IgD-negative memory B cell (primary cell): ENCODE data around the gene SSH2. TPM values are rescaled to one million over a fixed set of nuclear protein-coding genes. Genes with fewer than 3 reads are reported as not detected.
A peak's percentile ranks its signal among the peaks of the same experiment; 100 is the strongest.
"Not testable (repeated sequence)": the region's sequence is repeated elsewhere in the genome, so short reads cannot be mapped to it uniquely, and the experiment has no call there.

Experiments
- H3K27ac Mint-ChIP-seq, 3 donors: one replicate each; pipeline ENCODE4 v1.8.0; 2020 to 2022; ENCODE audit warnings: mild to moderate bottlenecking in 3 of 3, mixed read lengths in 3 of 3, moderate library complexity in 1 of 3
- H3K27me3 Mint-ChIP-seq: one replicate; pipeline ENCODE4 v1.8.0; 2021; ENCODE audit warnings: mixed read lengths
- H3K36me3 Mint-ChIP-seq: one replicate; pipeline ENCODE4 v1.8.0; 2020; ENCODE audit warnings: mild to moderate bottlenecking, mixed read lengths
- H3K4me1 Mint-ChIP-seq, 3 donors: one replicate each; pipeline ENCODE4 v1.8.0; 2020 to 2022; ENCODE audit warnings: mixed read lengths in 3 of 3, mild to moderate bottlenecking in 1 of 3
- H3K4me3 Mint-ChIP-seq, 4 donors: one replicate each; pipeline ENCODE4 v1.8.0; 2020 to 2022; ENCODE audit warnings: mild to moderate bottlenecking in 4 of 4, mixed read lengths in 4 of 4, moderate library complexity in 3 of 4
- H3K9me3 Mint-ChIP-seq, 3 donors: one replicate each; pipeline ENCODE4 v1.8.0; 2020 to 2021; ENCODE audit warnings: mixed read lengths in 3 of 3, mild to moderate bottlenecking in 1 of 3
- polyA plus RNA-seq: library from polyadenylated mRNA; unstranded; fragments of 300-500 nt; fragmentation: Illumina TruSeq; gene quantifications from one replicate; pipeline ENCODE4 v1.2.3, GENCODE V29; 2021

The SSH2 gene
- polyA plus RNA-seq, 1 donor from 2014 or later: 51.6 TPM

DNA sequence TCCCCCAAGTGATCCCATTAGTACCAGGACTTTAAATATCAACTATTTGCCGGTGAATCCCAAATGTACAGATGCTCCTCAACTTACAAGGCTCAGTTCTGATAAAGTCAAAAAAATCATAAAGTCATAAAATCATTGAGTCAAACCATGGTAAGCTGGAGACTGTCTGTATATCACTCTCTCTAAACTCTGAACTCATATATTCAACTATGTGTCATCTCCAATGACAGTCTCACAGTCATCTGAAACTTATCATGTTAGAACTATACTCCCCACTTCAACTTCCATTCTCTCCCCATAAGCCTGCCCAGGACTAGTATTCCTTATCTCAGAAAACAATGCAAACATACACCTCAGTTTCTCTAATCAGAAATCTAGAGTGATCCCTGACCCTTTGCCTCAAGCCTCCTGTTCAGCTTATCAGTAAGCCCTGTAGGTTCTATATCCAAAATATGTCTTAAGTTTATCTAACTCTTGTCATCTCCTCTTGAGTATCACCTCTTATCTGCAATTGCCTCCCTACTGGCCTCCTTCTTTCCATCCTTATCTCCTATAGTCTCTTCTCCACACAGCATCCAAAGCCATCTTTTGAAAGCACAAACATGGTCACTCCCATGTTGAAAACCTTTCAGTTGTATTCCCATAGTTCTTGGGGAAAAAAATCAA lies 55.0 kb downstream of the SSH2 start:
- H3K4me3 Mint-ChIP-seq: peak overlapping the region in 1 of 4 donors; percentile 42
- peak overlapping the region in 2 of 3 donors; percentile 65 to 76 for H3K27ac Mint-ChIP-seq
- no peaks in the 10 kb centered on the region for H3K27me3 Mint-ChIP-seq
- H3K36me3 Mint-ChIP-seq: peaks cover 17% of the 10 kb centered on the region
- peaks cover 19 to 38% (median 33%) of the 10 kb centered on the region in 3 donors for H3K4me1 Mint-ChIP-seq
- no peaks in the 10 kb centered on the region for H3K9me3 Mint-ChIP-seq

DNA sequence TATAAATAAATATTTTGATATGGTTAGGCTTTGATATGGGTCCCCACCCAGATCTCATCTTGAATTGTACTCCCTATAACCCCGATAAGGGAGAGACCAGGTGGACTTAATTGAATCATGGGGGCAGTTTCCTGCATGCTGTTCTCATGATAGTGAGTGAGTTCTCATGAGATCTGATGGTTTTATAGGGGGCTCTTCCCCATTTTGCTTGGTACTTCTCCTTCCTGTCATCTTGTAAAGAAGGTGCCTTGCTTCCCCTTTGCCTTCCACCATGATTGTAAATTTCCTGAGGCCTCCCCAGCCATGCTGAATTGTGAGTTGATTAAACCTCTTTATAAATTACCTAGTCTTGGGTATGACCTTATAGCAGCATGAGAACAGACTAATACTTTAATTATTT lies 55.7 kb downstream of the SSH2 start:
- H3K27me3 Mint-ChIP-seq, H3K27ac Mint-ChIP-seq, H3K9me3 Mint-ChIP-seq: not testable (repeated sequence)
- peaks cover 17% of the 10 kb centered on the region for H3K36me3 Mint-ChIP-seq
- H3K4me3 Mint-ChIP-seq: peak overlapping the region in 1 of 4 donors; percentile 43
- H3K4me1 Mint-ChIP-seq: peaks cover 18 to 34% (median 31%) of the 10 kb centered on the region in 3 donors

DNA sequence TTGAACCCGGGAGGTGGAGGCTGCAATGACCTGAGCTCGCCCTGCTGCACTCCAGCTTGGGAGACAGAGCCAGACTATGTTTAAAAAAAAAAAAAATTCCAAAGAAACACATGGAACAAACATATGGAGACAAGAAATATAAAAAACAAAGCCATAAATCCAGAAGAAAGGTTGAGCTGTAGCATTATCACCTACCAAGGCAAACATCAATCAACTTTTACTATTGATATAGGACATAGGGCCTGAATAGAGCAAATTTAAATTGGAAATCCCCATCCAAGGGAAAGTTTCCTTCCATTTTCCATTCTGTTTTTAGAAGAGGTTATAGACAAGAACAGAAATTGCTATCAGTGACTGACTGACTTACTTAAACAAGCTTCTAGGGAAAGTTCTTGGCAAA lies 56.6 kb downstream of the SSH2 start:
- Mint-ChIP-seq H3K27me3 (no peaks in the 10 kb centered on the region), H3K36me3 (peaks cover 17% of the 10 kb centered on the region), H3K9me3 (no peaks in the 10 kb centered on the region), H3K4me1 (peaks cover 18 to 37% (median 30%) of the 10 kb centered on the region in 3 donors), H3K27ac (no peak overlapping the region), H3K4me3 (peak overlapping the region in 1 of 4 donors; percentile 55)

DNA sequence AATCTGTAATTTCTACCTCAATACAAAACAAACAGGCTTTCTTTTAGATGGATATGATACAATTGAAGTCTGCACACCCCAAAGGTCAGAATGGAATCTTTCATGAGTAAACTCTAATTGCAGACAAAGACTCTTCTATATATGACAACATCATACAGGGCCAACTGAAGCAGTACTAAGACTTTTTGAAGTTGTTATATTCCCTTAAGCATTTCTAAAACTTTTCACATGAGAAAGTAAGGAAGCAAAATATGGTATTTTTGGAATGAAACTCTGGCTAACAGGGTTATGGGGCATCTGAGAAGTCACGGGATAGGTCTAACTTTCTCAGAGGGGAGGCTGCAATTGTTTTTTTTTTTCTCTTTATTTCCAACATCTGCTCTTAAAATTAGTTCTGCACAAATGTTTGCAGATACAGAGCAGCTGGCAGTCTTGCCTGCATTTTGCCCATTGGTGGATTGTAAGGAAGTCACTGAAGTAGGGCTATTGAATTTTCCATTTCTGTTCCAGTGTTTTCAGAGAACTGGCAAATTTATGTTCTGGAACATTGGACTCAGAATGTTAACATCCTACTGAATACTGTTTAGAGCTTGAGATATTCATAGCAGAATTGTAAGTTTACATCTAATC lies 59.1 kb downstream of the SSH2 start:
- H3K9me3 Mint-ChIP-seq: no peaks in the 10 kb centered on the region
- peaks cover 27 to 45% (median 43%) of the 10 kb centered on the region in 3 donors for H3K4me1 Mint-ChIP-seq
- peaks cover 11% of the 10 kb centered on the region for H3K36me3 Mint-ChIP-seq
- no peaks in the 10 kb centered on the region for H3K27me3 Mint-ChIP-seq
- H3K27ac Mint-ChIP-seq: no peak overlapping the region
- H3K4me3 Mint-ChIP-seq: no peak overlapping the region

DNA sequence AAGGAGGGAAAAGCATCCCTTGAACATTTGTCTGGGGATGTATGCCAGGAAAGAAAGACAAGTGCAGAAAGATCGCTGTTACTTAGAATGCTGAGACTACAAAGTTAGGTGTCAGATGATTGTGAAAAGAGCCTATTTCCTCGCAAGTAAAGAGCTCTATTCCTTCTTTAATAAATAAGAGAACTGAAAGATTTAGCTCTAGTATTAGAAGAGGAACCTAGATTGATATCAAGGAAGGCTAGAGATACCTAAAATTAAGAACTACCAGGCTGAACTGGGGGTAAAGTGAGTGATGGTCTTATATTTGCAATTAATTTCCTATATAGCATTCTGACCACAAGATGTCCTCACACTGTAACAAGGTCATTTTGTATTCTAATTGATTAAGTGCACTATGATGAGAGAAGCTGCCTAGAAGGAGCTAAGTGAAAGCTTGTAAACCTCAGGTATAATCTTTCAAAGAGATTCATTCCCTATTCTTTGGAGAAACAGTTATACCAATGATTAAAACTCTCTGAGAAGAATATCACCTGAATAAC lies 62.3 kb downstream of the SSH2 start:
- Mint-ChIP-seq H3K36me3 (no peaks in the 10 kb centered on the region), H3K4me1 (peaks cover 22 to 45% (median 42%) of the 10 kb centered on the region in 3 donors), H3K27ac (no peak overlapping the region), H3K9me3 (no peaks in the 10 kb centered on the region), H3K27me3 (no peaks in the 10 kb centered on the region), H3K4me3 (no peak overlapping the region)

DNA sequence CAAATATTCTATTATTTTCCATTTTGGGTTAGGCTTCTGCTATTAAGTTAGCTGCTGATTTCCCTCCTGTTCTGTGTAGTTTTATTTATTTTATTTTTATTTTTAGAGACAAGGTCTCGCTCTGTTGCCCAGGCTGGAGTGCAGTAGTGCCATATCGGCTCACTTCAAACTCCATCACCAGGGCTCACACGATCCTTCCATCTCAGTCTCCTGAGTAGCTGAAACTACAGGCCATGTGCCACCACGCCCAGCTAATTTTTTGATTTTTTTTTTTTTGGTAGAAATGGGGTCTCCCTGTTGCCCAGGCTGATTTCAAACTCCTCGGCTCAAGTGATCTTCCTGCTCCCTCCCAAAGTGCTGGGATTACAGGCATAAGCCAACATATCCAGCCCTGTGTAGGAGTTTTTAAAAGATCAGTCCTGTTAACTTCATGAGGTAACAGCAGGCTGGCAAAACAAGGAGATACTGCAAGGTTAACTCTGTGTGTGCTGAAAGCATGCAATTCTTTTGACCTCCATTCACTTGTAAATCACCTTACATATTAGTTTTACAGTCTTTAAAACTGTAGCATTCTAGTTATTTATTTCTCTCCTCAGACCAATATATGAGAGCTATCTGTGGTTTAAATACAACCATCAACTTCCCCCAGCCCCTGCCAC lies 63.2 kb downstream of the SSH2 start:
- Mint-ChIP-seq H3K27ac (no peak overlapping the region), H3K36me3 (no peaks in the 10 kb centered on the region), H3K4me3 (peak overlapping the region in 1 of 4 donors; percentile 81), H3K9me3 (no peaks in the 10 kb centered on the region), H3K27me3 (no peaks in the 10 kb centered on the region), H3K4me1 (peaks cover 20 to 45% (median 42%) of the 10 kb centered on the region in 3 donors)

DNA sequence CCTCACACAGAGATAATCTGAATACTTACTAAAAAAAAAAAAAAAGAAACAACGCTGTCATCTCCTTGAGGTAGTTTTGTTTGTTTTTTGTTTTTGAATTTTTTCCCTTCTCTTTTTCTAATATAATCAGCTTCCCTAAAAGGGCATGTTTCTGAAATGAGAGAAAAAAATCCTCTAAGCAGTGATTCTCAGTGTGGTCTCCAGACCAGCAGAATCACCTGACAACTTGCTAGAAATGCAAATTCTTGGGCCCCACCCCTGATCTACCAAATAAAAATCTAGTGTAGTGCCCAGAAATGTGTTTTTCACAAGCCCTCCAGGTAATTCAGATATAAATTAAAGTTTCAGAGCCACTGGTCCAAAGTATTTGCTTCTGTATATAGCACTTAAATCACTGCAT lies 65.4 kb downstream of the SSH2 start:
- peaks cover 1% of the 10 kb centered on the region for H3K36me3 Mint-ChIP-seq
- no peak overlapping the region for H3K27ac Mint-ChIP-seq
- H3K27me3 Mint-ChIP-seq: no peaks in the 10 kb centered on the region
- no peaks in the 10 kb centered on the region for H3K9me3 Mint-ChIP-seq
- peaks cover 19 to 45% (median 43%) of the 10 kb centered on the region in 3 donors for H3K4me1 Mint-ChIP-seq
- H3K4me3 Mint-ChIP-seq: peak overlapping the region in 1 of 4 donors; percentile 19

DNA sequence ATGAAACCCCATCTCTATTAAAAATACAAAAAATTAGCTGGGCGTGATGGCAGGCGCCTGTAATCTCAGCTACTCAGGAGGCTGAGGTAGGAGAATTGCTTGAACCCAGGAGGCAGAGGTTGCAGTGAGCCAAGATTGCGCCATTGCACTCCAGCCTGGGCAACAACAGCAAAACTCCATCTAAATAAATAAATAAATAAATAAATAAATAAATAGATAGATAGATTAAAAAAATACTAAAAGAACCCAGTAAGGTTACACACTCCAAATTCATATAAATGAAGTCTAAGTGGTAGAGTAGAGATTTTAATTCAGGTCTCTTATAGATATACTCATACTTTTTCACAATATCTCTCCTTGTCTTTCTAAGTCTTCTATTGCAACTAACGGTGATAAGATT lies 65.9 kb downstream of the SSH2 start:
- not testable (repeated sequence) for H3K36me3 Mint-ChIP-seq, H3K9me3 Mint-ChIP-seq, H3K27me3 Mint-ChIP-seq, H3K27ac Mint-ChIP-seq
- Mint-ChIP-seq H3K4me3 (peak overlapping the region in 1 of 4 donors; percentile 19), H3K4me1 (peaks cover 20 to 41% (median 41%) of the 10 kb centered on the region in 3 donors)

DNA sequence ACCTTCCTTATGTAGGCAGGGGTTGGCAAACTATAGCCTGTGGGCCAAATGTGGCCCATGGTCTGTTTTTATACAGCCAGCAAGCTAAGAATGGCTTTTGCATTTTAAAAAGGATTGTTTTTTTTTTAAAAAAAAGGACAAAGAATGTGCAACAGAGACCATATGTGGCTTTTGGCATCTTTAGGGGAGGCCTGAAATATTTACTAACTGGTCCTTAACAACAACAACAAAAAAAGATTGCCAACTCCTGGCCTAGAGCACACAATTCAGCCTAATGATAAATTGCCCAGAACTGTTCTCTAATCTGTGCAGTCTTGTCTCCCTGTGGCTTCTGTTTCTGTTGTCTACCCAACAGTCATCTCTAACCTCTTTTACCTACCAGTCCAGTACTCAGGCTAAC lies 67.1 kb downstream of the SSH2 start:
- H3K36me3 Mint-ChIP-seq: peaks cover 1% of the 10 kb centered on the region
- H3K27ac Mint-ChIP-seq: no peak overlapping the region
- no peaks in the 10 kb centered on the region for H3K27me3 Mint-ChIP-seq
- H3K4me3 Mint-ChIP-seq: peak overlapping the region in 1 of 4 donors; percentile 10
- H3K4me1 Mint-ChIP-seq: peaks cover 19 to 39% (median 35%) of the 10 kb centered on the region in 3 donors
- H3K9me3 Mint-ChIP-seq: peaks cover 0 to 2% (median 2%) of the 10 kb centered on the region in 3 donors

DNA sequence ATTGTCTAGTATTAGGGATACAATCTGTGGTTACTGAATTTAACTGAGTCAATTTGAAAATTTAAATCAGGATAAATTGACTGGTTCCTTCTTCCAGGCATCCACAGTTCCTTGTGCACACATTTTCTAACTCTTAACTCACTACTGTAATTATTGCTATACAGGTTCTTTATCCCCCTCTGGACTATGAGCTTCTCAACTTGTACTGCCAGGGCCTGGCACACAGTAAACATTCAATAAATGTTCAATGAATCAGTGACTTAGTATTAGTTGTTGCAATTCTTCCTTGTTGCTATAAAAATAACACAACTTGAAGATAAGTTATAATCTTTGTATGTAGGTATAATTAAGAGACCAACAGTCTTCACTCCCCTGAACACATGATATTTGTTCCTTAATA lies 67.9 kb downstream of the SSH2 start:
- Mint-ChIP-seq H3K27me3 (no peaks in the 10 kb centered on the region), H3K27ac (no peak overlapping the region), H3K36me3 (peaks cover 1% of the 10 kb centered on the region), H3K4me3 (no peak overlapping the region), H3K9me3 (peaks cover 2 to 6% (median 5%) of the 10 kb centered on the region in 3 donors), H3K4me1 (peaks cover 15 to 31% (median 31%) of the 10 kb centered on the region in 3 donors)

DNA sequence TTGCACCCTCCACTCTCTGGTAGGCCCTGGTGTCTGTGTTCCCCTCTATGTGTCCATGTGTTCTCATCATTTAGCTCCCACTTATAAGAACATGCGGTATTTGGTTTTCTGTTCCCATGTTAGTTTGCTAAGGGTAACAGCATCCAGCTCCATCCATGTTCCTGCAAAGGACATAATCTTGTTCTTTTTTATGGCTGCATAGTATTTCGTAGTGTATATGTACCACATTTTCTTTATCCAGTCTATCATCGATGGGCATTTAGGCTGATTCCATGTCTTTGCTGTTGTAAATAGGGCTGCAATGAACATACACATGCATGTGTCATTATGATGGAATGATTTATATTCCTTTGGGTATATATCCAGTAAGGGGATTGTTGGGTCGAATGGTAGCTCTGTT lies 70.6 kb downstream of the SSH2 start:
- H3K4me3 Mint-ChIP-seq, H3K27ac Mint-ChIP-seq, H3K27me3 Mint-ChIP-seq, H3K36me3 Mint-ChIP-seq, H3K9me3 Mint-ChIP-seq: not testable (repeated sequence)
- peaks cover 17 to 21% (median 19%) of the 10 kb centered on the region in 3 donors for H3K4me1 Mint-ChIP-seq

DNA sequence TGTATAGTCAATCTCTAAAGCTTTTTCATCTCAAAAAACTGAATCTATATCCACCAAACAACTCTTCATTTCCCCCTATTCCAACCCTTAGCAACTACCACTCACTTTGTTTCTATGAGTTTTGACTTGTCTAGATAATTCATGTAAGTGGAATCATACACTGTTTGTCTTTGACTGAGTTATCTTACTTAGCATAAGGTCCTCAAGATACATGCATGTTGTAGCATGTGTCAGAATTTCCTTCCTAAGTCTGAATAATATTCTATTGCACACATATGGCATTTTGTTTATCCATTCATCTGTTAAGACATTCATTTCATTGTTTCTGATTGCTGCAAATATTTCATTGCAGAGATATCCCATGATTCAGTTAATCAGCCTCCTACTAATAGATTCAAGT lies 72.2 kb downstream of the SSH2 start:
- Mint-ChIP-seq H3K4me1 (peaks cover 15 to 22% (median 18%) of the 10 kb centered on the region in 3 donors), H3K9me3 (peaks cover 2 to 8% (median 6%) of the 10 kb centered on the region in 3 donors), H3K36me3 (peaks cover 5% of the 10 kb centered on the region), H3K4me3 (peak overlapping the region in 1 of 4 donors; percentile 20), H3K27ac (no peak overlapping the region), H3K27me3 (no peaks in the 10 kb centered on the region)

DNA sequence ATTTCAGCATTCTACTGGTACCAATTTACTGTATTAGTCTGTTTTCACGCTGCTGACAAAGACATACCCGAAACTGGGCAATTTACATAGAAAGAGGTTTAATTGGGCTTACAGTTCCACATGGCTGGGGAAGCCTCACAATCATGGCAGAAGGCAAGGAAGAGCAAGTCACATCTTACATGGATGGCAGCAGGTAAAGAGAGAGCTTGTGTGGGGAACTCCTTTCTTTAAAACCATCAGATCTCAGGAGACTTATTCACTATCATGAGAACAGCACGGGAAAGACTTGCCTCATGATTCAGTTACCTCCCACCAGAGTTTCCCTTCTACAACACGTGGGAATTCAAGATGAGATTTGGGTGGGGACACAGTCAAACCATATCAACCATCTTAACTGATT lies 72.9 kb downstream of the SSH2 start:
- not testable (repeated sequence) for H3K9me3 Mint-ChIP-seq, H3K27ac Mint-ChIP-seq, H3K27me3 Mint-ChIP-seq, H3K36me3 Mint-ChIP-seq, H3K4me3 Mint-ChIP-seq
- H3K4me1 Mint-ChIP-seq: peaks cover 11 to 22% (median 18%) of the 10 kb centered on the region in 3 donors

DNA sequence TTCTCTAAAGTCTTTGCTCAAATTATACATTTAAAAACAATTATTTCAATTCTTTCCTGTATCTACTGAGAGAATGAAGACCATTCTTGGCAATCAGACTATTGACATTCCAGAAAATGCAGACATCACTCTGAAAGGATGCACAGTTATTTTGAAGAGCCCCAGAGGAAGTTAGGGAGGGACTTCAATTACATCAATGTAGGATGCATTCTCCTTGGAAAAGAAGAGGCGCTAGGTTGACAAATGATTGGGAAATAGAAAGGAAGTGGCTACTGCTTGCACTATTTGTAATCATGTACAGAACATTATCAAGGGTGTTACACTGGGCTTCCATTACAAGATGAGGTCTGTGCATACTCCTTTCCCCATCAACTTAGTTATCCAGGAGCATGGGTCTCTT lies 74.3 kb downstream of the SSH2 start:
- H3K27ac Mint-ChIP-seq: no peak overlapping the region
- no peaks in the 10 kb centered on the region for H3K27me3 Mint-ChIP-seq
- H3K9me3 Mint-ChIP-seq: peaks cover 2 to 8% (median 6%) of the 10 kb centered on the region in 3 donors
- no peak overlapping the region for H3K4me3 Mint-ChIP-seq
- H3K4me1 Mint-ChIP-seq: peaks cover 9 to 22% (median 19%) of the 10 kb centered on the region in 3 donors
- H3K36me3 Mint-ChIP-seq: peaks cover 5% of the 10 kb centered on the region

DNA sequence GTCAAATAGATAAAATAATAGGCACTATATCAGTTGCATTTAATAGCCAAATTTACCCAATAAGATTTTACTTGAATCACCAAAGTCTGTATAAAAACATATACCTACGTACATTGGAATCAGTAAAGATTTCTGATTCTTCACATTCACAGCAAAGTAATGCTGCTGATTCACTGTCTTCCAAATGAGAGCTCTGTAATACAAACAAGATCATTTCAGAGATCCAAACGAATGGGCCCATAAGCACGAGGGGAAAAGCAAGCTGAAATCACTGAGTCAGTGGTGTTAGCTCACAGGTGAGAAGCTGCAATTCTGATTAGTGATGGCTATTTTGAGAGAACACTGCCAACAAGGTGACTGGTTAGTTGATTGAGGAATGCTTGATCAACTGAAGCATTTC lies 81.3 kb downstream of the SSH2 start:
- Mint-ChIP-seq H3K4me3 (no peak overlapping the region), H3K27me3 (no peaks in the 10 kb centered on the region), H3K4me1 (peaks cover 7 to 11% (median 11%) of the 10 kb centered on the region in 3 donors), H3K9me3 (no peaks in the 10 kb centered on the region), H3K36me3 (peaks cover 6% of the 10 kb centered on the region), H3K27ac (peak overlapping the region in 1 of 3 donors; percentile 59)
